ENCODE results near the gene ADGRL3.

GRCh38 chr4:61405307-61405706 lies 205.2 kb downstream of the ADGRL3 start:
- TF ChIP-seq CTCF (IDR thresholded peaks at IDR 0.05) (no peak), EP300 (IDR thresholded peaks at IDR 0.05) (no peak)

Data from esophagus muscularis mucosa (tissue), 3 donors.